Tongue (tissue), 3 donors: Measurements from ENCODE around the gene HLA-DMB. TPM values are rescaled to one million over a fixed set of nuclear protein-coding genes. Genes with fewer than 3 reads are reported as not detected.

Experiments
- DNase-seq: peaks from one replicate; pipeline ENCODE4 v3.0.0-alpha.2; 2015
- small RNA-seq: library from RNA; depleted of rRNA; stranded (forward); fragments of <200 nt; gene quantifications from one replicate; pipeline ENCODE3, GENCODE V24; 2014; ENCODE audit warnings: low replicate concordance
- total RNA-seq: library from RNA; depleted of rRNA; stranded (reverse); fragments of >200 nt; gene quantifications from one replicate; pipeline ENCODE4 v1.2.3, GENCODE V29; 2014

Gene HLA-DMB
- total RNA-seq, 1 donor from 2014 or later, result 6.6 TPM

GRCh38 chr6:32908897-32909296 lies 31.9 kb downstream of the HLA-DMB start:
- no peak for DNase-seq

DNA sequence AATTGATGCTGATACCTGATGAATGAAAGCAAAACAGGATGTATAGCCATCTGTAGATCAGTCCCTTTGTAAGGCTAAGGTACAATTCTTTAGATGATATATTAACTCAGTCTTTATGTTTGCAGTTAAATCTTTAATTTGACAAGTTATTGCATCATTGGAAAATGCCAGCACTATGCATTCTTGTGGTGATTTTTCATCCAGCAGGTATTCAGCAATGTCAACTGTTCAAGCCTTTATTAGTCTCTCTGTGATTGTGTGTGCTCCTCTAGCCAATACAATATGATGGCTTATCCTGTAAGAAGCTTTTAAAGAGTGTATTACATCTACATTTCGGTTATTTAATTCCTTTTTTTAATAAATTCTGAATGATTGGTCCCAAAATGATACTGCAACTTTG lies 34.3 kb downstream of the HLA-DMB start:
- no peak for DNase-seq

DNA sequence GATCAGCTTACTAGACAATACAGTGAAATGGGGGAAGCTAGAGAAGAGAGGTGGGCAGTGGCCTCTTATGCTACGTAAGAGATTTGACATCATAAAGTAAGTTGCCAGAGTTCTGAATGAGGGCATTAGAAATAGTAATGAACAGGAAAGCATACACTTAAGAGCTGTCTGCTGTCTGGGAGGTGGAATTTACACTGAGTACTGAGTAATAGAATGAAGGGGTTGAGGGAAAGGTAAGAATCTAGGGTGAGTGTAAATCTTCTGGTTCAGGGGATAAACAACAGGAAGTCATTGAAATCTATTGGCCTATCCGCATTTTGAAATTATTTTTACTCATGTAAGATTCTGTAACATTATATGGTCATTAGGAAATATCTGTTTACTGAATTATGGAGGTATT lies 35.8 kb downstream of the HLA-DMB start:
- DNase-seq, result no peak

DNA sequence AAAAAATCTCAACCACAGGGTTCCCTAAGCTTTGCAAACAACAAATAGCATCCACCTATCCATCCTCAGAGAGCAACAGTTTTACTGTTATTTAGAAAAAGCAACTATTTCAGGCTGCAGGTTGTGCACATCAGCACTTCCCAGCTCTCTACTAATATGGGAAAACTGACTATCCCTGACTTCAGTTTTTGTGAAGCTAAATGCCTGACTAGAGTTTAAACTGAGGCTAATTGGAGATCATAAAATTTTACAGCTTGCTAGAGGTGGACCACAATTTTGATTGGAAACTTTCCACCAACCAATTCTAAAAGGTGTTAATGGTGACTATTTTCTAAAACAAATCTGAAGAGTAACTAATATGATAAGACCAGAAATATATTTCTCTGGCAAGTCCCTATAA lies 36.9 kb downstream of the HLA-DMB start:
- no peak for DNase-seq

GRCh38 chr6:32895006-32895345 lies 45.9 kb downstream of the HLA-DMB start:
- no peak for DNase-seq

GRCh38 chr6:32894085-32895005 lies 46.5 kb downstream of the HLA-DMB start:
- DNase-seq, result peak; percentile 97

DNA sequence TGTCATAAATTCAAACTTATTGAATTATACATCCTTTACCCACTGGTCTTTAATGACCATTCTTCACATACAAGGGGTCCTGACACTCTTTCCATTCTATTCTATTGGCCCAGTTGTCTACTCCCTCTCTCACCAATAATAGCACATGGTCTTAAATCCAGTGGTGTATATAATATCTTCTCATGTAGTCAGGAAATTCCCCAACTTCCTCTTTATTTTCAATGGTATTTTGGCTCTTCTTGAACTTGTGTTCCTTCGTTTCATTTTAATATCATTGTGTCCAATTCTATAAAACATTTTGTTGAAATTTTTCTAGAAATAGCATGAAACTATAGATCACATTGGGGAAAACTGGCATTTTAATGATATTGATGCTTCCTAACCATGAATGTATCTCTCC lies 50.0 kb downstream of the HLA-DMB start:
- no peak for DNase-seq

- no peak for DNase-seq
Observed at GRCh38 chr6:32889533-32889932, 51.3 kb downstream of the HLA-DMB start.

GRCh38 chr6:32888576-32888975 lies 52.3 kb downstream of the HLA-DMB start:
- no peak for DNase-seq

DNA sequence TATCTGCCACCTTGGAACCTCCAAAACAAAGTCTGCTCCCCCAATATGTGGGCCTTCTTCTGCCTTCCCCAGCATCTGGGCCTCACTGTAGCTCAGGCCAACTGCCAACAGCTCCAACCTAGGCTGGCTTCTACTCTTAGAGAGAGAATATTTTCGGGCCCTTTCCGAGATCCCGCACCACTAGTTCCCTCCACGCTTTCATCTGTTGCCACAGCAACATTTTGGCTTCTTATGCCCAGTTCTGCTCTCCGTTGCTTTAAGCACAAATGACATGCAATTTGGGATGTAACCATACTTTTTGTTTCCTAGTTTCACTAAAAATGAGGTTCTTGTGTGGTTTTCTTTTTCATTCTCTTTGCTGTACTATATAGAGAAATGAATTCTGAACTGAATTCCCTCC lies 53.2 kb downstream of the HLA-DMB start:
- peak; percentile 3 for DNase-seq

GRCh38 chr6:32886681-32887383 lies 54.0 kb downstream of the HLA-DMB start:
- peak; percentile 4 for DNase-seq

DNA sequence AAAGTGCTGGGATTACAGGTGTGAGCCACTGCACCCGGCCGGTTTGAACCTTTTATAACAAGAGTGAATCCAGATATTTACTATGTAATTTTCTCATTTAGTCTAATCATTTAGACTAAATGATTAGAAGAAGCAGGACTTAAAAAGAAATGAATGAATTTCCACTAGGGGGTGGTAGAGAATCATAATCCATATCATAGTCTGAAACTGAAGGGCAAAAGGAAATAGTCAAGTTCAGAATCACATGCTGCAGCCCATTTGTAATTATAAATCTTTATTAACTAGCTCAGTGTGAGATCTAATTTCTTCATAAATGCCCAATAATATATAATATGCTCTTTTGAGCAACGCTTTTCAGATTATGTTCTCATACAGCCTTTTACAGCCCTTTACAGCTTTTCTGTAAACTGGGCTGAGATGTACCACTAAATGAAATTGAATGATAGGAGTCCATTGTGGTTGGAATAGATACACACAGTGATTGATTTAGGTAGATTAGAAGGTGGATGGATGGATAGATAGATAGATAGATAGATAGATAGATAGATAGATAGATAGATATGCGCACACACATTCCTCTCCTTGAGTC lies 55.0 kb downstream of the HLA-DMB start:
- peak; percentile 89 for DNase-seq

Small RNAs within 50 kb of the gene (small RNA-seq; reads per million reads assigned to genes)
- not detected for gene HLA-Z

Other genes with a start within 250 kb of the HLA-DMB start
- gene HLA-DQA2, start 199.6 kb downstream of the HLA-DMB start, total RNA-seq, result 0.31 TPM
- gene HLA-DQB2, start 177.5 kb downstream of the HLA-DMB start, total RNA-seq, result not detected
- gene HLA-DOB, start 124.0 kb downstream of the HLA-DMB start, total RNA-seq, result 1.4 TPM
- 6.2 TPM for gene TAP2, start 102.3 kb downstream of the HLA-DMB start, total RNA-seq
- gene PSMB8, start 97.0 kb downstream of the HLA-DMB start, total RNA-seq, result 8.5 TPM
- 15.4 TPM for gene TAP1, start 87.3 kb downstream of the HLA-DMB start, total RNA-seq
- gene PSMB9, start 86.8 kb downstream of the HLA-DMB start, total RNA-seq, result 5.7 TPM
- 4.3 TPM for gene HLA-DMA, start 12.1 kb upstream of the HLA-DMB start, total RNA-seq
- gene BRD2, start 27.6 kb upstream of the HLA-DMB start, total RNA-seq, result 84.5 TPM
- 1.6 TPM for gene HLA-DOA, start 68.6 kb upstream of the HLA-DMB start, total RNA-seq
- gene HLA-DPA1, start 132.6 kb upstream of the HLA-DMB start, total RNA-seq, result 15.6 TPM
- 9.9 TPM for gene HLA-DPB1, start 135.0 kb upstream of the HLA-DMB start, total RNA-seq